Uterus (tissue), 2 donors: ENCODE data around the gene CREB5.

Experiments used
- CTCF ChIP-seq, 4 experiments: fragments of 200-600 bp in 2 of 4; fragments of 450-650 bp in 2 of 4; sonication (generic) in 2 of 4; IDR thresholded peaks; one replicate each; pipeline ENCODE4 v1.5.1; 2016 to 2019; ENCODE audit warnings: antibody characterized with exemption in 4 of 4, mild to moderate bottlenecking in 2 of 4, moderate library complexity in 1 of 4
- POLR2A ChIP-seq, 2 donors: fragments of 450-650 bp; IDR thresholded peaks; one replicate each; pipeline ENCODE4 v1.6.1; 2016; ENCODE audit warnings: antibody characterized with exemption in 2 of 2, mild to moderate bottlenecking in 1 of 2, moderate library complexity in 1 of 2

- TF ChIP-seq CTCF (IDR thresholded peaks at IDR 0.05) (no peak), POLR2A (IDR thresholded peaks at IDR 0.05) (no peak)
Measured at GRCh38 chr7:28542410-28542809, 130.1 kb downstream of the CREB5 start.
